H1 (cell line): ENCODE data around the gene TM9SF2. TPM values are rescaled to one million over a fixed set of nuclear protein-coding genes. Genes with fewer than 3 reads are reported as not detected.

Experiments used
- GTF2F1 ChIP-seq: IDR thresholded peaks from 2 replicates; pipeline ENCODE4 v1.6.1; 2012; ENCODE audit warnings: low read depth, low read length, improper control_type of control experiment, borderline replicate concordance
- RFX5 ChIP-seq: IDR thresholded peaks from 2 replicates; pipeline ENCODE4 v1.6.1; 2011; ENCODE audit warnings: low read depth, low read length, improper control_type of control experiment, borderline replicate concordance
- polyA plus RNA-seq, 7 experiments: library from polyadenylated mRNA; depleted of rRNA in 3 of 7; stranded (reverse) in 5 of 7; unstranded in 2 of 7; fragments of >200 nt in 5 of 7; fragments of 200-250 nt in 2 of 7; gene quantifications; 1 replicate in 5 of 7; 2 replicates in 1 of 7; 4 replicates in 1 of 7; pipeline versions ENCODE4 v1.2.1 to v1.2.3, GENCODE V29; 2011 to 2013; ENCODE audit warnings: missing spikeins in 2 of 7, mixed read lengths in 2 of 7
- total RNA-seq: library from RNA; stranded (reverse); fragmentation: NEBNext Ultra II Directional; extraction: Animal tissue kit (Norgen Biotek cat#: 25700); gene quantifications from 2 replicates; pipeline ENCODE4 v1.2.1, GENCODE V29; 2021

Gene TM9SF2
- total and polyA plus RNA-seq, 2 of the 8 experiments (the other 6 are each of a cell fraction or from before 2014, with no cell fraction given) = 68.0 to 101 TPM

DNA sequence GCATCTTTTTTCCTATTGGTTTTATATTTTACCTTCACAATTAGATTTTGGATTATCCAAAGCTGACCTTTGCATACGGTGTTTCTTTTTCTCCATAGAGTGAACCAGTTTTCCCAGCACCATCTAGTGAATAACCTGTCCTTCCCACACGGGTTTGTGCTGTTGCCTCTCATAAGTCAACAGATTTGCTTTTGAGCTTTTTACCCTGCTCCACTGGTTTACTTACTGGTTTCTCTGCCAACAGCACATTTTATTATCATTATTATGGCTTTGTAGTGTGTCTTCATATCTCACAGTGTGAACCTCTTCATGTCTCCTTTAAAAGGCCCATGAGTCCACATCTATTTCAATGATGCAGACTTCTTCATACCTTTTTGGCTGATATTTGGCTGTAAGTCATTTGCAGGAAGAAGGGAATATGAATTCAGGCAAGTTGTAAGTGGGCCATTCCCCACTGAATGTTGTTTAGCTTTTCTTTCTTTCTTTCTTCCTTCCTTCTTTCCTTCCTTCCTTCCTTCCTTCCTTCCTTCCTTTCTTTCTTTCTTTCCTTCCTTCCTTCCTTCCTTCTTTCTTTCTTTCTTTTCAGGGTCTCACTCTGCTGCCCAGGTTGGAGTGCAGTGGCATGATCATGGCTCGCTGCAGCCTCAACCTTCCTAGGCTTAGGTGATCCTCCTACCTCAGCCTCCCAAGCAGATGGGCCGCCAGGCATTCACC lies 86.8 kb downstream of the TM9SF2 start (continued):
- no peak for TF ChIP-seq RFX5
- TF ChIP-seq GTF2F1 = no peak
